Measurements from ENCODE around the gene SLC2A10. TPM values are rescaled to one million over a fixed set of nuclear protein-coding genes. Genes with fewer than 3 reads are reported as not detected.

SLC2A10 gene
- polyA plus RNA-seq, 1 experiment, result 41.9 TPM

DNA sequence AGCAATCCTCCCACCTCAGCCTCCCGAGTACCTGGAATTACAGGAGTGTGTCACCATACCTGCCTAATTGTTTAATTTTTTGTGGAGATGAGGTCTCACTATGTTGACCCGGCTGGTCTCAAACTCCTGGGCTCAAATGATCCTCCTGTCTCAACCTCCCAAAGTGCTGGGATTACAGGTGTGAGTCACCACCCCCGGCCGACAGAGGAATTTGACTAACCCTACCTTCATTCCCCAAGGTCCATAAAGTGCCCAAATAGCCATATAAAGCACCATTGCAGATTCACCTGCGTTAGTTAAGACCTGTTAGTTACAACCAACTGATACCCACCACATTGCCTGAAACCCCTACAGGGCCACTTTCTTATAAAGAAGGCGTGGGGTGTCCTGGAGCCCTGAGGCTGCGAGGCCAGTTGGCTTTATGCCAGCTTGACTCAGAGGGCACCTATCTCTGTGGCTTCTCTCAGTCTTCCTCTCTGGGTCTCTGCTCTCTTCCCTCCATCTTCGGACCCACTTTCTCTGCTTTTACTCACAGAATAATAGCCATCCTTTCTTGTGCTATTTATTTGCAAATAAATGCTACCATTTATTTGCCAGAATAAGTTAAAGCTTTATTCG, 65.6 kb downstream of the SLC2A10 start:
- DNase-seq (ENCODE audit: low read depth), result no peak
- no peaks in the 10 kb centered on the region for H3K36me3 ChIP-seq (ENCODE audit: control insufficient read depth, insufficient read depth, low read length)
- H3K4me3 ChIP-seq (ENCODE audit: low read depth, low read length), result no peak overlapping the region
- TF ChIP-seq, protein P1, sequence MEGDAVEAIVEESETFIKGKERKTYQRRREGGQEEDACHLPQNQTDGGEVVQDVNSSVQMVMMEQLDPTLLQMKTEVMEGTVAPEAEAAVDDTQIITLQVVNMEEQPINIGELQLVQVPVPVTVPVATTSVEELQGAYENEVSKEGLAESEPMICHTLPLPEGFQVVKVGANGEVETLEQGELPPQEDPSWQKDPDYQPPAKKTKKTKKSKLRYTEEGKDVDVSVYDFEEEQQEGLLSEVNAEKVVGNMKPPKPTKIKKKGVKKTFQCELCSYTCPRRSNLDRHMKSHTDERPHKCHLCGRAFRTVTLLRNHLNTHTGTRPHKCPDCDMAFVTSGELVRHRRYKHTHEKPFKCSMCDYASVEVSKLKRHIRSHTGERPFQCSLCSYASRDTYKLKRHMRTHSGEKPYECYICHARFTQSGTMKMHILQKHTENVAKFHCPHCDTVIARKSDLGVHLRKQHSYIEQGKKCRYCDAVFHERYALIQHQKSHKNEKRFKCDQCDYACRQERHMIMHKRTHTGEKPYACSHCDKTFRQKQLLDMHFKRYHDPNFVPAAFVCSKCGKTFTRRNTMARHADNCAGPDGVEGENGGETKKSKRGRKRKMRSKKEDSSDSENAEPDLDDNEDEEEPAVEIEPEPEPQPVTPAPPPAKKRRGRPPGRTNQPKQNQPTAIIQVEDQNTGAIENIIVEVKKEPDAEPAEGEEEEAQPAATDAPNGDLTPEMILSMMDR (IDR thresholded peaks at IDR 0.05; ENCODE audit: insufficient read depth, low read depth, low read length), result no peak
- peaks cover 2% of the 10 kb centered on the region; the same call in 1 of the 2 replicates for H3K27me3 ChIP-seq (ENCODE audit: control insufficient read depth, insufficient read depth, low read length)
- CTCF ChIA-PET, result interaction anchor here (1.2 kb wide), 2 partner anchors 250 to 1846 kb away, joined by 3 to 4 read pairs; no protein-coding TSS in a partner anchor
- POLR2A ChIA-PET, result no interaction called here

- no peak for DNase-seq (ENCODE audit: low read depth)
- TF ChIP-seq, protein P1 (IDR thresholded peaks at IDR 0.05; ENCODE audit: insufficient read depth, low read depth, low read length), result no peak
- Histone ChIP-seq H3K27me3 (ENCODE audit: control insufficient read depth, insufficient read depth, low read length) (peaks cover 2% of the 10 kb centered on the region; the same call in 1 of the 2 replicates), H3K36me3 (ENCODE audit: control insufficient read depth, insufficient read depth, low read length) (no peaks in the 10 kb centered on the region), H3K4me3 (ENCODE audit: low read depth, low read length) (no peak overlapping the region)
- CTCF ChIA-PET, result interaction anchor here (1.1 kb wide), 1 partner anchor 18 kb away, joined by 3 read pairs; no protein-coding TSS in a partner anchor
- POLR2A ChIA-PET, result no interaction called here
These were observed 66.4 kb downstream of the SLC2A10 start for GRCh38 chr20:46775806-46776205.

- CTCF ChIA-PET, result interaction anchor here (1.1 kb wide), 1 partner anchor 9 kb away, joined by 4 read pairs; no protein-coding TSS in a partner anchor
- H3K4me3 ChIP-seq (ENCODE audit: low read depth, low read length), result no peak overlapping the region
- no peaks in the 10 kb centered on the region for H3K36me3 ChIP-seq (ENCODE audit: control insufficient read depth, insufficient read depth, low read length)
- H3K27me3 ChIP-seq (ENCODE audit: control insufficient read depth, insufficient read depth, low read length), result peaks cover 2% of the 10 kb centered on the region; the same call in 1 of the 2 replicates
- DNase-seq (ENCODE audit: low read depth), result no peak
- POLR2A ChIA-PET, result interaction anchor here (0.7 kb wide), 1 partner anchor 12 kb away, joined by 4 read pairs; no protein-coding TSS in a partner anchor
- TF ChIP-seq, protein P1 (IDR thresholded peaks at IDR 0.05; ENCODE audit: insufficient read depth, low read depth, low read length), result no peak
These were observed 67.9 kb downstream of the SLC2A10 start for GRCh38 chr20:46777331-46777730.

DNA sequence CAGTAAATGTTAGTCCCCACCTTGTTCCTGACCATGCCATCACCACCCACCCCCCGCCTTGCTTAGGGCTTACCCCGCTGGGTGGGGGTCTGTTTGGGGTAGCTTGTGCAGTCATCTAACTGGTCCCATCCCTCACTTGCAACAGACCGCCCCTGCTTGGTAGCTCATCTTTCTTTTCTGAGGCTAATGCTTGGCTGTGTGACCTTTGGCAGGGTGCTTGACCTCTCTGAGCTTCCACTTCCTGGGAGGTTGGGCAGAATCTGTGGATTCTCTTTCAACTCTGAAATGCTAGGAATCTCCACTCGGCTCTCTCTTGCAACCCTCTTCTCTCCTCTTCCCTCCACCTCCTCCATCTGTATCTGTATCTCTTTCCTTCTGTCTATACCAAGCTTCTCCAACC, 70.4 kb downstream of the SLC2A10 start:
- no peaks in the 10 kb centered on the region for H3K36me3 ChIP-seq (ENCODE audit: control insufficient read depth, insufficient read depth, low read length)
- CTCF ChIA-PET, result interaction anchor here (0.7 to 0.9 kb wide), 2 partner anchors 9 to 11 kb away, joined by 3 read pairs; no protein-coding TSS in a partner anchor
- POLR2A ChIA-PET, result no interaction called here
- no peaks in the 10 kb centered on the region for H3K27me3 ChIP-seq (ENCODE audit: control insufficient read depth, insufficient read depth, low read length)
- DNase-seq (ENCODE audit: low read depth), result no peak
- TF ChIP-seq, protein P1 (IDR thresholded peaks at IDR 0.05; ENCODE audit: insufficient read depth, low read depth, low read length), result no peak
- no peak overlapping the region for H3K4me3 ChIP-seq (ENCODE audit: low read depth, low read length)

DNA sequence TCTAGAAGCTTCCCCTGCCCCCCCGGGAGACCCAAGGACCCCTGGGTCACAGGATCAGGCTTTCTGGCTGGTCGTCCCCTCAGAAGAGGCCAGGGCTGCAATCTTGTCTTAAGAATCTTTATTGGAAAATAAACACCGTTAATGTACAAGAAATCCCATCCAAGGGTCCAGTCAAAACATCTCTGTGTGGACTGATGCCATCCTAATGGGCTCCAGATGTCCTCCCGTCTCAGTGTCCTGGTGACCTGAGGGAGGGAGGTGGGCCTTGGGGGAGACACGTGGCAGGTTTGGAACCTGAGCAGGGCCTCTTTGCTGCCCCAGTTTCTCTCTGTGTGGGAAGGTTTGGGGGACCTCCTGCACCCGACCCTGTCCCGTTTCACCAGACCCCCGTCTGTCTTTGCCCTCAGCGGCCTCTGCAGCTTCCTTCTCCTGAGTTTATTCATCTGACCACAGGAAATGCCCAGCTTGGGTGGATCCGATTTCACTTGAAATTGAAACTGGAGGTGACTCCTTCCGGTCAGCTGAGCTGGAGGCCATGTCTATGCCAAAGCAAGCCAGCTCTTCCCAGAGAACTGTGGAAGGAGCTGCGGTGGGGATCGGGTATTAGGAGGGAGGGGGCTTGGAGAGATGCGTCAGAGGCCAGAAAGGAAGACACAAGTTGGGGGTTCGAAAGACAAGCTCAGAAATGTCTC, 75.1 kb downstream of the SLC2A10 start:
- ChIA-PET CTCF (no interaction called here), POLR2A (no interaction called here)
- Histone ChIP-seq H3K36me3 (ENCODE audit: control insufficient read depth, insufficient read depth, low read length) (no peaks in the 10 kb centered on the region), H3K4me3 (ENCODE audit: low read depth, low read length) (no peak overlapping the region), H3K27me3 (ENCODE audit: control insufficient read depth, insufficient read depth, low read length) (no peaks in the 10 kb centered on the region)
- TF ChIP-seq, protein P1 (IDR thresholded peaks at IDR 0.05; ENCODE audit: insufficient read depth, low read depth, low read length), result no peak
- DNase-seq (ENCODE audit: low read depth), result peak; percentile 45

Data from BJ (cell line).